IPS-15b (cell line): ENCODE results near the gene HSD17B8.

Experiments used
- H3K27me3 ChIP-seq: one replicate; pipeline ENCODE4 v1.6.1; 2013; ENCODE audit warnings: low read length; ENCODE audit not compliant: control insufficient read depth, insufficient read depth
- H3K36me3 ChIP-seq: one replicate; pipeline ENCODE4 v1.6.1; 2013; ENCODE audit warnings: low read length; ENCODE audit not compliant: control insufficient read depth, insufficient read depth
- H3K4me1 ChIP-seq: one replicate; pipeline ENCODE4 v1.6.1; 2013; ENCODE audit warnings: mild to moderate bottlenecking, low read length; ENCODE audit not compliant: control insufficient read depth, insufficient read depth
- H3K4me3 ChIP-seq: one replicate; pipeline ENCODE4 v1.5.1; 2013; ENCODE audit warnings: low read depth, low read length
- H3K9ac ChIP-seq: one replicate; pipeline ENCODE4 v1.6.1; 2013; ENCODE audit warnings: low read depth, mild to moderate bottlenecking, low read length
- H3K9me3 ChIP-seq: one replicate; pipeline ENCODE4 v1.6.1; 2013; ENCODE audit warnings: mild to moderate bottlenecking, low read length; ENCODE audit not compliant: control insufficient read depth, insufficient read depth

The HSD17B8 gene

DNA sequence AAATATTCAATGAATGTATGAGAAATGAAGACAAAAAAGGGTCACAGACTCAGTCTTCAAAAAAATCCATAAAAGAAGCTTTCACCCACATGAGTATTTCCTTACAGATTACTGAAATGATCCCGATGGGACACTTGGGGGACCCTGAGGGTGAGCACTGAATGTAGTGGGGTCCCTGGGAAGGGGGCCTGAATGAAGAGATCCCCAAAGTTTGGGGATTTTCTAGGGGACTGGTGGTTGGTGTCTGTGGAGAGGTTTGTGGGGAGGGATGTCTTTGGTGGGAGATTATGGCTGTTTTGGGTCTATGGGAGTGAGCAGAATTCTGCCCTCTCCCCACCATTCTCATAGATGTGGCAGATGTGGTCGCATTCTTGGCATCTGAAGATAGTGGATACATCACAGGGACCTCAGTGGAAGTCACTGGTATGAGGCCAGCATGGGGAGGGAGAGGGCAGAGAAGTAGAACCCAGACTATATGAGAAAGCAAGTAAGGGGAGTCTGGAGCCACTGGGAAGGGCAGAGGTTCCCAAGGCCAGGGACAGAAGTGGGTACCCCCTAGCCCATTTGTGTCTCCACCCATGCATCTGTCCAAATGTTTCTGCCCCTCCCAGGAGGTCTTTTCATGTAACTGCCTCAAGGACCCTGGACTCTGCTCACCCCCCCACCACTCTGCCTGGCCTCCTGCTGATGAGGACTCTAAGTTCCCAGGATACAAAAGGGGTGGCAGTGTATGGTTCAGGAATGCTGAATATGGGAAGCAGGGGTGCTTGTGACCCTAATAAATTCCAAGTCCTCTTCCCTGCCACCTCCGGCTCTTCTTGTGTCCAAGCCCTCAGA is 1.8 kb downstream of the HSD17B8 start:
- H3K9me3 ChIP-seq, result no peaks in the 10 kb centered on the region
- peak overlapping the region; percentile 35 for H3K4me3 ChIP-seq
- H3K4me1 ChIP-seq, result peaks cover 19% of the 10 kb centered on the region
- H3K36me3 ChIP-seq, result peaks cover 29% of the 10 kb centered on the region
- no peak overlapping the region for H3K9ac ChIP-seq
- H3K27me3 ChIP-seq, result peaks cover 51% of the 10 kb centered on the region

DNA sequence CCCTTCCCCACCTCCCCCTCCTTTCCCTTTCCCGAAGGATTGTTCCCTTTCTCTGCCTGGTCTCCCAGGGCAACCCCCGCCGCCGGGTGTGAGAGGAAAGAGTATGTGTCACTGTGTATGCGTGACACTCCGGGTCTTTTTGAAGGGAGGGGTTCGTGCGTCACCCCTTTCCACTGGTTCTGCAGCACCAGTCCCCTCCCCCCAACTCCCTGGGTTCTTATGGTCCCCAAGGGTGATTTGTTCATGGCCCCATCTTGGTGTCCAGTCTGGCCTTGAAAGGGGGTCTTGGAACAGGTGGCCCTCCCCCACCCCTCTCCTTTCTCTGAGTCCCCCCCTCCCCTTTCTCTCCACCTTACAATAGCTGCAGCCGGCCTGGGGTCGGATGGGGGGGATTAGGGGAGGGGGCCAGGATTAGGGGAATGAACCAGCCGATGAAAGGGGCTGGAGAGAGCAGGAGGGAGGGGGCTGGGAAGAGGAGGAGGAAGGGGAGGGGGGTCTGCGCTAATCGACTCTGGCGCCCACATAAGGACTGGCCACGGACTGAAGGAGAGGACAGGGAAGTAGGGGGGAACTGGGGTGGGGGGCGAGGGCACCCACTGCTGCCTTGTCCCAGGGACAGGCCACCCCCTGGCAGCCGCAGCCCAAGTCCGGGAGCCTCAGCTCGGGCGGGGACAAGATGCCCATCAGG is 2.6 kb downstream of the HSD17B8 start:
- Histone ChIP-seq H3K4me3 (peak overlapping the region; percentile 90), H3K9me3 (no peaks in the 10 kb centered on the region), H3K4me1 (peaks cover 15% of the 10 kb centered on the region), H3K36me3 (peaks cover 24% of the 10 kb centered on the region), H3K9ac (no peak overlapping the region), H3K27me3 (peaks cover 58% of the 10 kb centered on the region)

DNA sequence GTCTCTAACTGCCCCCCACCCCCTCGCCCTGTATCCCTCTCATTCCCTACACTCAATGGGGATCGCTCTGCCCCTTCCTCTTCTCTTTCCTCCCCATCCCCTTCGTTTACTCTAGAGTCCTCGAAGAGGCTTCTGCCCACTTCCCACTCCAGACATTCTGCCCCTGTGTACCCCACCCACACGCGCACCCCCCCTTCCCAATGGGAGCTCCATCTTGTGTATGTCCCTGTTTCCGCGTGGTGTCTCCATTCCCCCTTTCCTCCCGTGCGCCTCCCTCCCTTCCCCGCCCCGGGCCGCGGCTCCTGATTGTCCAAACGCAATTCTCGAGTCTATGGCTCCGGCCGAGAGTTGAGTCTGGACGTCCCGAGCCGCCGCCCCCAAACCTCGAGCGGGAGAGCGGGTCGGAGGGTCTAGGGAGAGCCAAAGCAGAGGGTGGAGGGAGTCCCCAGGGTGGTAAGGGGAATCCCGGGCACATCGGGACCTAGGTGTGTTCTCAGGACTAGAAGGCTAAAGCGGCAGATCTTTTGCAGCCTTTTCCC is 3.2 kb downstream of the HSD17B8 start:
- peak overlapping the region; percentile 37 for H3K9ac ChIP-seq
- peaks cover 13% of the 10 kb centered on the region for H3K4me1 ChIP-seq
- peaks cover 64% of the 10 kb centered on the region for H3K27me3 ChIP-seq
- peak overlapping the region; percentile 90 for H3K4me3 ChIP-seq
- no peaks in the 10 kb centered on the region for H3K9me3 ChIP-seq
- H3K36me3 ChIP-seq, result peaks cover 18% of the 10 kb centered on the region

GRCh38 chr6:33208091-33208967 is 3.9 kb downstream of the HSD17B8 start, which contains the start of gene RING1:
TSS of gene RING1 (plus strand) at chr6:33208500. CDS start at chr6:33208823, 323 bp downstream.
- Histone ChIP-seq H3K9ac (peak within 1 kb of the TSS; percentile 37), H3K27me3 (peaks cover 71% of the 10 kb centered on the region), H3K9me3 (no peaks in the 10 kb centered on the region), H3K4me3 (peak within 1 kb of the TSS; percentile 90), H3K4me1 (peaks cover 13% of the 10 kb centered on the region), H3K36me3 (peaks cover 12% of the 10 kb centered on the region)

- Histone ChIP-seq H3K36me3 (peaks cover 5% of the 10 kb centered on the region), H3K9me3 (no peaks in the 10 kb centered on the region), H3K4me3 (no peak overlapping the region), H3K9ac (no peak overlapping the region), H3K4me1 (peaks cover 16% of the 10 kb centered on the region), H3K27me3 (peaks cover 86% of the 10 kb centered on the region)
These were observed 5.4 kb downstream of the HSD17B8 start for GRCh38 chr6:33209856-33210255.

- Histone ChIP-seq H3K36me3 (peaks cover 5% of the 10 kb centered on the region), H3K9ac (no peak overlapping the region), H3K27me3 (peaks cover 87% of the 10 kb centered on the region), H3K4me1 (peaks cover 22% of the 10 kb centered on the region), H3K9me3 (no peaks in the 10 kb centered on the region), H3K4me3 (no peak overlapping the region)
These were observed 6.7 kb downstream of the HSD17B8 start for GRCh38 chr6:33211136-33211535.

DNA sequence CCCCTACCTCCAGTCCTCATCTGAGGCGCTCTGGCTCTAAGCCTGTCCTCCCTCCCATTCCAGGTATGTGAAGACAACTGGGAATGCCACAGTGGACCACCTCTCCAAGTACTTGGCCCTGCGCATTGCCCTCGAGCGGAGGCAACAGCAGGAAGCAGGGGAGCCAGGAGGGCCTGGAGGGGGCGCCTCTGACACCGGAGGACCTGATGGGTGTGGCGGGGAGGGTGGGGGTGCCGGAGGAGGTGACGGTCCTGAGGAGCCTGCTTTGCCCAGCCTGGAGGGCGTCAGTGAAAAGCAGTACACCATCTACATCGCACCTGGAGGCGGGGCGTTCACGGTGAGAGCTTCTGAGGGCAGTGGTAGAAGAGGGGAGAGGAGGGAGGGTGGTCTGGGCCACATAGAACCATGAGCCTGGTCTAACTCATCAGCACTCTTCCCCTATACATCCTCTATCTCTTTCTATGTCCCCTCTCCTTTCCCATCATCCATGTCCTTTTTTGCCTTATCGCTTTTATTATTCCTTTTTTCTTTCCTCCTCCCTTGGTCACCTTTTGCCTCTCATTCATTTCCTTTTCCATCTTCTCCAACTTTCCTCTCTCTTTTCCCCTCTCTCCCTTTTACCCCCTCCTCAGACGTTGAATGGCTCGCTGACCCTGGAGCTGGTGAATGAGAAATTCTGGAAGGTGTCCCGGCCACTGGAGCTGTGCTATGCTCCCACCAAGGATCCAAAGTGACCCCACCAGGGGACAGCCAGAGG is 7.4 kb downstream of the HSD17B8 start:
- Histone ChIP-seq H3K4me1 (peaks cover 22% of the 10 kb centered on the region), H3K4me3 (peak overlapping the region; percentile 43), H3K9ac (no peak overlapping the region), H3K9me3 (no peaks in the 10 kb centered on the region), H3K27me3 (peaks cover 87% of the 10 kb centered on the region), H3K36me3 (peaks cover 5% of the 10 kb centered on the region)

DNA sequence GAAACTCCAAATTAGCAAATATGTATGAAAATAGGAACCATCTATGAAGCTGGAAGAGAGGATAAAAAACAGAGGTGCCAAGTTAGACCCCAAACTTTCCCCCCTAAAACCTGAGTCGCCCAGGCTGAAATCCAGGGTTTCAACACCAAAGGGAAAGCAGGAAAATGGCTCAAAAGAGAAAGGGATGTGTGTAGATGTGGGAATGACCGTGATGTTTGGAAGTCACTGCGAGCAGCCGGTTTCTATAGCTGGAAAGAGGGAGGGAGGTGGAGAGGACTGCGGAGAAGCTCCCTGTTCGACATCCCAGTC is 8.4 kb downstream of the HSD17B8 start:
- peaks cover 22% of the 10 kb centered on the region for H3K4me1 ChIP-seq
- peak overlapping the region; percentile 77 for H3K4me3 ChIP-seq
- H3K27me3 ChIP-seq, result peaks cover 90% of the 10 kb centered on the region
- H3K9ac ChIP-seq, result peak overlapping the region; percentile 37
- H3K9me3 ChIP-seq, result no peaks in the 10 kb centered on the region
- H3K36me3 ChIP-seq, result peaks cover 5% of the 10 kb centered on the region

GRCh38 chr6:33213166-33213988 is 8.9 kb downstream of the HSD17B8 start:
- peaks cover 93% of the 10 kb centered on the region for H3K27me3 ChIP-seq
- H3K36me3 ChIP-seq, result peaks cover 5% of the 10 kb centered on the region
- peak overlapping the region; percentile 77 for H3K4me3 ChIP-seq
- no peaks in the 10 kb centered on the region for H3K9me3 ChIP-seq
- peaks cover 22% of the 10 kb centered on the region for H3K4me1 ChIP-seq
- H3K9ac ChIP-seq, result peak overlapping the region; percentile 37

DNA sequence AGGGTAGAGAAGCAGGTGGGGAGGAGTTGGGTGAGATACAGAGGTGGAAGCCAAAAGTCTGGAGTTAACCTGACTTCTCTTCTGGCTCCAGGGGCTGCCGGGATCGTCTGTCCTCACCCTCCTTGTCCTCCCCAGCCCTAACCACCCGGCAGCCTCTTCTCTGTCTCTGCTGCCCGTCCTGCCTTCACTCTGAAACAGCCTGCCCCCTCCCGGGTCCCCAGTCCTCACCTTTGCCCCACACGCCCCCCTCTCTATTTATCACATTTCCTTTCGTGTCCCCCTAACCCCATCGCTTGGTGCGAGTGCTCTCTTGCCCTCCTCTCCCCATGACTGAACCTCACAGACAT is 9.5 kb downstream of the HSD17B8 start:
- Histone ChIP-seq H3K27me3 (peaks cover 97% of the 10 kb centered on the region), H3K4me1 (peaks cover 21% of the 10 kb centered on the region), H3K9me3 (no peaks in the 10 kb centered on the region), H3K4me3 (peak overlapping the region; percentile 77), H3K9ac (no peak overlapping the region), H3K36me3 (peaks cover 5% of the 10 kb centered on the region)
